DLD1 (cell line): ENCODE measurements around the gene CAPZB.
"Not testable (repeated sequence)": the region's sequence is repeated elsewhere in the genome, so short reads cannot be mapped to it uniquely, and the experiment has no call there.

Experiments used
- in situ Hi-C: cut with HindIII; loops from 2 replicates; pipeline ENCODE4 v1.10.0; 2017; ENCODE audit warnings: low sequenced_read_pairs

Gene CAPZB

GRCh38 chr1:19485362-19486187 lies at the start of gene CAPZB:
Gene CAPZB, minus strand, starts transcription at chr1:19485539. Its CDS starts 101 bp downstream, at chr1:19485438.
- in situ Hi-C loops, result loop anchor here (10.0 kb wide), 1 partner anchor 81 kb away; no protein-coding TSS in a partner anchor

- in situ Hi-C loops, result no loop called here
Measured at GRCh38 chr1:19534281-19534680, 48.9 kb upstream of the CAPZB start.

GRCh38 chr1:19533626-19534025 lies 48.3 kb upstream of the CAPZB start:
- in situ Hi-C loops, result no loop called here

- in situ Hi-C loops, result no loop called here
Measured at GRCh38 chr1:19532519-19532918, 47.2 kb upstream of the CAPZB start.

- in situ Hi-C loops, result no loop called here
Measured at GRCh38 chr1:19529664-19530063, 44.3 kb upstream of the CAPZB start.

- in situ Hi-C loops, result no loop called here
Measured at GRCh38 chr1:19528438-19528837, 43.1 kb upstream of the CAPZB start.

GRCh38 chr1:19525607-19526545 lies 40.5 kb upstream of the CAPZB start:
- in situ Hi-C loops, result no loop called here

GRCh38 chr1:19524791-19525190 lies 39.5 kb upstream of the CAPZB start:
- in situ Hi-C loops, result no loop called here

- in situ Hi-C loops, result not testable (repeated sequence)
Measured at GRCh38 chr1:19522570-19522969, 37.2 kb upstream of the CAPZB start.

GRCh38 chr1:19521411-19521810 lies 36.1 kb upstream of the CAPZB start:
- in situ Hi-C loops, result no loop called here

GRCh38 chr1:19517017-19517416 lies 31.7 kb upstream of the CAPZB start:
- in situ Hi-C loops, result no loop called here

GRCh38 chr1:19515201-19515600 lies 29.9 kb upstream of the CAPZB start:
- in situ Hi-C loops, result no loop called here

- in situ Hi-C loops, result no loop called here
Measured at GRCh38 chr1:19514391-19514831, 29.1 kb upstream of the CAPZB start.

- in situ Hi-C loops, result no loop called here
Measured at GRCh38 chr1:19512545-19512944, 27.2 kb upstream of the CAPZB start.

GRCh38 chr1:19511116-19511515 lies 25.8 kb upstream of the CAPZB start:
- in situ Hi-C loops, result no loop called here

GRCh38 chr1:19509647-19510046 lies 24.3 kb upstream of the CAPZB start:
- in situ Hi-C loops, result not testable (repeated sequence)

- in situ Hi-C loops, result no loop called here
Measured at GRCh38 chr1:19507516-19507915, 22.2 kb upstream of the CAPZB start.

GRCh38 chr1:19505693-19506457 lies 20.5 kb upstream of the CAPZB start:
- in situ Hi-C loops, result no loop called here

- in situ Hi-C loops, result no loop called here
Measured at GRCh38 chr1:19504796-19505692, 19.7 kb upstream of the CAPZB start.

GRCh38 chr1:19502284-19502683 lies 16.9 kb upstream of the CAPZB start:
- in situ Hi-C loops, result not testable (repeated sequence)
